Stimulated activated CD8-positive, alpha-beta memory T cell treated with anti-CD3 and anti-CD28 coated beads, Interleukin-12 subunit alpha, Interleukin-12 subunit beta, amount 100 ng/mL, for 24 hours (primary cell): ENCODE measurements around the gene PDCD11.
"Not testable (repeated sequence)": the region's sequence is repeated elsewhere in the genome, so short reads cannot be mapped to it uniquely, and the experiment has no call there.

ENCODE experiments used
- DNase-seq: peaks from one replicate; pipeline ENCODE4 v3.0.0-alpha.2; 2020; ENCODE audit errors: extremely low read depth

Gene PDCD11, protein sequence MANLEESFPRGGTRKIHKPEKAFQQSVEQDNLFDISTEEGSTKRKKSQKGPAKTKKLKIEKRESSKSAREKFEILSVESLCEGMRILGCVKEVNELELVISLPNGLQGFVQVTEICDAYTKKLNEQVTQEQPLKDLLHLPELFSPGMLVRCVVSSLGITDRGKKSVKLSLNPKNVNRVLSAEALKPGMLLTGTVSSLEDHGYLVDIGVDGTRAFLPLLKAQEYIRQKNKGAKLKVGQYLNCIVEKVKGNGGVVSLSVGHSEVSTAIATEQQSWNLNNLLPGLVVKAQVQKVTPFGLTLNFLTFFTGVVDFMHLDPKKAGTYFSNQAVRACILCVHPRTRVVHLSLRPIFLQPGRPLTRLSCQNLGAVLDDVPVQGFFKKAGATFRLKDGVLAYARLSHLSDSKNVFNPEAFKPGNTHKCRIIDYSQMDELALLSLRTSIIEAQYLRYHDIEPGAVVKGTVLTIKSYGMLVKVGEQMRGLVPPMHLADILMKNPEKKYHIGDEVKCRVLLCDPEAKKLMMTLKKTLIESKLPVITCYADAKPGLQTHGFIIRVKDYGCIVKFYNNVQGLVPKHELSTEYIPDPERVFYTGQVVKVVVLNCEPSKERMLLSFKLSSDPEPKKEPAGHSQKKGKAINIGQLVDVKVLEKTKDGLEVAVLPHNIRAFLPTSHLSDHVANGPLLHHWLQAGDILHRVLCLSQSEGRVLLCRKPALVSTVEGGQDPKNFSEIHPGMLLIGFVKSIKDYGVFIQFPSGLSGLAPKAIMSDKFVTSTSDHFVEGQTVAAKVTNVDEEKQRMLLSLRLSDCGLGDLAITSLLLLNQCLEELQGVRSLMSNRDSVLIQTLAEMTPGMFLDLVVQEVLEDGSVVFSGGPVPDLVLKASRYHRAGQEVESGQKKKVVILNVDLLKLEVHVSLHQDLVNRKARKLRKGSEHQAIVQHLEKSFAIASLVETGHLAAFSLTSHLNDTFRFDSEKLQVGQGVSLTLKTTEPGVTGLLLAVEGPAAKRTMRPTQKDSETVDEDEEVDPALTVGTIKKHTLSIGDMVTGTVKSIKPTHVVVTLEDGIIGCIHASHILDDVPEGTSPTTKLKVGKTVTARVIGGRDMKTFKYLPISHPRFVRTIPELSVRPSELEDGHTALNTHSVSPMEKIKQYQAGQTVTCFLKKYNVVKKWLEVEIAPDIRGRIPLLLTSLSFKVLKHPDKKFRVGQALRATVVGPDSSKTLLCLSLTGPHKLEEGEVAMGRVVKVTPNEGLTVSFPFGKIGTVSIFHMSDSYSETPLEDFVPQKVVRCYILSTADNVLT (N-terminal part only)

DNA sequence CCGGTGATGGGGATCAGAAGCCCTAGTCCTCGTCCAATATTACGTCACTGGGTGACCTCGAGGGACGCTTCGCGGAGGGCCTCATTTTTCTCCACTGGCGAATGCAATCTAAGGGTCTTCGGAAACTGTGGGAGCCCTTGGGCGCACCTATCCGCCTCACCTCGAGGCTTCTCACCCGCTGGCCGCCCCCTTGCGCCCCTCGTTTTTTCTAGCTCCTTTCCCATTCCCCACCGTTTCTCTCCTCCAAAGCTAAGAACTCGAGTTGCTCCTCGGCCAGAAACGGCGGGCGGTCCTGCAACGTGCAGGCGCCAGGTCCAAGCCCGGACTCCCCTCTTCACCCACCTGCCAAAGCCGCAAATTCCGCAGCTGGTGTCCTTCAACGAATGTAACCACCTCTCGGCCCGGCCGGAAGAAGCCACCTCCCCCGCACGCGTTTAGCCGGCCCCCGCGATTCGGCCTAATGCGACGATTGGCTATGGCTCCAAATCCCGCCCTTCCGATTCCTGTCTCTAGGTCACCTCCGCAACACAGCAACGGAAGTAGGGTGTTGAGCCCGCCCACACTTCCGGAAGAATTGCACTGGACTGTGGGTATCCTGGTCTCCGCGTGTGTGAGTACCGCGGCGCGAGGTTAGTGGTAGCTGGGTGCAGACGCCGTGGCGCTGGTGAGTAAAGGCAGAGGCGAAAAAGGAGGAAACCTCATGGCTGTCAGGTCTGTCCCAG, at the start of gene PDCD11, which contains the start of gene ATP5MK:
TSS of gene PDCD11 (plus strand) at position 560 of the 722 bp plus-strand sequence. CDS start 1,801 bp downstream, outside the sequence.
TSS of gene ATP5MK (minus strand) at position 409 of the 722 bp plus-strand sequence. CDS start 4,018 bp downstream, outside the sequence.
- peak; percentile 96 for DNase-seq

DNA sequence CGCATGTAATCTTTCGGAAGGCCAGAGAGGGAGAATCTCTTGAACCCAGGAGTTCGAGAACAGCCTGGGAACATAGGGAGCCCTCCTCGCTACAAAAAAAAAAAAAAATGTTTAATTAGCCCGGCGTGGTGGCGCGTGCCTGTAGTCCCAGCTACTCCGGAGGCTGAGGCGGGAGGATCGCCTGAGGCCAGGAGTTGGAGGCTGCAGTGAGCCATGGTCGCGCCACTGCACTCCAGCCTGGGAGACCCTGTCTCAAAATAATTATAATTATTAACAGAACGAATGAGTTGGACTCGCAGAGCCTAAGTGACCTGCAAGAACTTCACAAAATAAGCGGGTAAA, 46.3 kb upstream of the PDCD11 start:
- no peak for DNase-seq

DNA sequence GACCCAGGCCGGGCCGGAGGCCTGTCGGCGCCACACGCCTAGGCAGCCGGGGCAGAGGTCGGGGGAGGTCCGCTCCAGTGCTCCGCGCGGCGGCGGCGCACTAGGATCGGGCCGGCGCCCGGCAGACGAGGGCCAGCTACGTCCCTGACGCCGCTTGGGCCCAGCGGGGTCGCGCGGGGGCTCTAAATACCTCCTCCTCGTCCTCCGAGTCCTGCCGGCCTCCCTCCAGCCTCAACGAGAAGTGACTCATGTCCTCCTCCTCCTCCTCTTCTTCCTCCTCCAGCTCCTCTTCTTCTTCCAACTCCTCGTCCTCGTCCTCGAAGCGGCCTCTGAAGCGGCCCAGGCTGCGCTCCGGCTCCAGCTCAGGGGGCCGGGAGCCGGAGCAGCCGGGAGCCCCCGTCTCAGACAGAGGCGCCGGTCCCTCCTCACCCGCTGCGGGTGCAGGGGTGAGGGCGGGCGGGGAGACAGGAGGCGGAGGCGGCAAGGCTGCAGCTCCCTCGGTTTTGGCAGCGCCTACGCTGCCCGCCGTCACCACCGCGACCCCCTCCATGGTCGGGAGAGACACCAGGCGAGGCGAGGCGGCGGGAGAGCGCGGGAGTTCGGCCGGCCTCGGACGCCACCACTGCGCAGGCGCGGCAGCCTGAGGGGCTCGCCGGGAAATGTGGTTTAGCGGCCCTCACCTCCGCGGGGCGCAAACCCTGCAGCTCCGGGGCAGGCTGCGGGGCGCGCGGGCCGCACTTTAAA, 45.7 kb upstream of the PDCD11 start, which contains the start of gene PCGF6:
TSS of gene PCGF6 (minus strand) at position 624 of the 744 bp plus-strand sequence. CDS start at position 550, 74 bp downstream.
- peak; percentile 31 for DNase-seq

DNA sequence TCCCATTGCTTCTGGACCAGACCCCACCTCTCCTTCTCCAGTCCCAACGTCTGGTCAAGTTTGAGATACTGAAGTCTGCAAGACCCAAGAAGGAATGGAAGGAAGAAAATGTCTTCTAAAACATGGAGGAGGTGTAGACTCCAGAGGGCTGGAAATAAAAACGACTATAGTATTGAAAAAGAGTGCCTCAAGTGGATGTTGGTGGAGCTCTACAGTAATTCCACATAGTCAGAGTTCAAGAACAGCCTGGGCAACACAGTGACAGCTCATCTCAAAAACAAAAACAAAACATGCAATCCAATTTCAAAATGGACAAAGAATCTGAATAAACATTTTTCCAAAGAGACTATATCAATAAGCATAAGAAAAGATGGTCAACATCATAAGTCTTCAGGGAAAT, 43.1 kb upstream of the PDCD11 start:
- DNase-seq = no peak

DNA sequence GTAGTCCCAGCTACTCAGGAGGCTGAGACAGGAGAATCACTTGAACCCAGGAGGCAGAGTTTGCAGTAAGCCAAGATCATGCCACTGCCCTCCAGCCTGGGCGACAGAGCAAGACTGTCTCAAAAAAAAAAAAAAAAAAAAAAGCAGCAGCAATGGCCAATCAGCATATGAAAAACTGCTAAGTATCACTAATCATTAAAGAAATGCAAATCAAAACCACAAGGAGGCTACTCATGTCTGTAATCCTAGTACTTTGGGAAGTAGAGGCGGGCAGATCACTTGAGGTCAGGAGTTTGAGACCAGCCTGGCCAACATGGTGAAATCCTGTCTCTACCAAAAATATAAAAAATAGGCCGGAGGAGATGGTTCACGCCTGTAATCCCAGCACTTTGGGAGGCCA, 41.9 kb upstream of the PDCD11 start:
- DNase-seq = not testable (repeated sequence)

DNA sequence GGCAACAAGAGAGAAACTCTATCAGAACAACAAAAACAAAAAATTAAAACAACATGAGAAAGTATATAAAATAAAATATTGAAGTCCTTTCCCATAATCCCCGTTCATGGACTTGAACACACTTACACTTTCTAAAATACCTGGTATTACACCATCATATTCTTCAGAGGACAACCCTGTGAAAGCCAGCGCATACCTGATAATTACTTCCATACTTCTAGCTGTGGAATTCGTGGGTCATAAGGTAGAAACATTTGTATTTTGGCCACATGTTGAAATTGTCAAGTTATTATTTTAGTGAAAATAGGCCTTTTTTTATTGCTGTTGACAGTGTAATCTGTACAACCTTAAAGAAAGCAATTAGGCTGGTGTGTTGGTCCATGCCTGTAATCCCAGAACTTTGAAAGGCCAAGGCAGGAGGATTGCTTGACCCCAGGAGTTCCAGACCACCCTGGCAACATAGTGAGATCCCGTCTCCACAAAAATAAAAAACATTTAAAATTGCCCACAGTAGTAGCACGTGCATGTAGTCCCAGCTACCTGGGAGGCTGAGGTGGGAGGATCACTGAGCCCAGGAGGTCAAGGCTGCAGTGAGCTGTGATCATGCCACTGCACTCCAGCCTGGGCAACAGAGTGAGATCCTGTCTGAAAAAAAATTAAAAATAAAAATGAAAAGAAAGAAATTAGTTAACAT, 40.4 kb upstream of the PDCD11 start:
- DNase-seq = no peak

DNA sequence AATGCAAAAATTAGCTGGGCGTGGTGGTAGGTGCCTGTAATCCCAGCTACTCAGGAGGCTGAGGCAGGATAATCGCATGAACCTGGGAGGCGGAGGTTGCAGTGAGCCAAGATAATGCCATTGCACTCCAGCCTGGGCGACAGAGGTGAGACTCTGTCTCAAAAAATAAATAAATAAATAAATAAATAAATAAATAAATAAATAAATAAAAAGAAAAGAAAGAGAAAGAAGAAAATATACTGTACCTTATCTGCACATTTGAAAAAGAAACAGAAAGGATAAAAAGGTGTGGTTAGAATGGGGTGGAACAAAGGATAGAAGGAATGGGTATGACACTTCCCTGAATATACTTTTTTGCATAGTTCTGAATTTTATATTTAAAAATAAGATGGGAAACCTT, 36.9 kb upstream of the PDCD11 start:
- not testable (repeated sequence) for DNase-seq

DNA sequence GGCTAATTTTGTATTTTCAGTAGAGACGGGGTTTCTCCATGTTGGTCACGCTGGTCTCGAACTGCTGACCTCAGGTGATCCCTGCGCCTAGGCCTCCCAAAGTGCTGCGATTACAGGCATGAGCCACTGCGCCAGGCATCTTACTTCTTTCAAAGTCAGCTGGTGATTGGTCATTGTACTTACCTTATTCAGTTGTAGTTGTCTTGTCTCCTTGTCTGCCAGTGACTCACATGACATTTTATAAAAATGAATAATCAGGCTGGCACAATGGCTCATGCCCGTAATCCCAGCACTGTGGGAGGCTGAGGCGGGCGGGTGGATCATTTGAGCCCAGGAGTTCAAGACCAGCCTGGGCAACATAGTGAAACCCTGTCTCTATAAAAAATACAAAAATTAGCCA, 35.6 kb upstream of the PDCD11 start:
- not testable (repeated sequence) for DNase-seq

DNA sequence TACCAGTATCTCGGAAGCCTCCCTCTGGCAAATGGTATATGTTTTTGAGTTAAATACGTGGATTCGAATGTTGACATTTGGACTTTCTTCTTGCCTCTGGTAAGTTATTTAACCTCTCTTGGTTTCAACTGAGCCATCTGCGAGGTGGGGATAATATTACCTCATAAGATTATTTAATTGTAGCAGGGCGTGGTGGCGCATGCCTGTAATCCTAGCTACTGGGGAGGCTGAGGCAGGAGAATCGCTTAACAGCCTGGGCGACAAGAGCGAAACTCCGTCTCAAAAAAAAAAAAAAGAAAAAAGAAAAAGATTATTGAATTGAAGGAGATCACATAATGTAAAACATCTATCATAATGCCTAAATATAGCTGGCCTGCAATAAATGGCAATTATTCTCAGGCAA, 29.0 kb upstream of the PDCD11 start:
- DNase-seq = no peak

DNA sequence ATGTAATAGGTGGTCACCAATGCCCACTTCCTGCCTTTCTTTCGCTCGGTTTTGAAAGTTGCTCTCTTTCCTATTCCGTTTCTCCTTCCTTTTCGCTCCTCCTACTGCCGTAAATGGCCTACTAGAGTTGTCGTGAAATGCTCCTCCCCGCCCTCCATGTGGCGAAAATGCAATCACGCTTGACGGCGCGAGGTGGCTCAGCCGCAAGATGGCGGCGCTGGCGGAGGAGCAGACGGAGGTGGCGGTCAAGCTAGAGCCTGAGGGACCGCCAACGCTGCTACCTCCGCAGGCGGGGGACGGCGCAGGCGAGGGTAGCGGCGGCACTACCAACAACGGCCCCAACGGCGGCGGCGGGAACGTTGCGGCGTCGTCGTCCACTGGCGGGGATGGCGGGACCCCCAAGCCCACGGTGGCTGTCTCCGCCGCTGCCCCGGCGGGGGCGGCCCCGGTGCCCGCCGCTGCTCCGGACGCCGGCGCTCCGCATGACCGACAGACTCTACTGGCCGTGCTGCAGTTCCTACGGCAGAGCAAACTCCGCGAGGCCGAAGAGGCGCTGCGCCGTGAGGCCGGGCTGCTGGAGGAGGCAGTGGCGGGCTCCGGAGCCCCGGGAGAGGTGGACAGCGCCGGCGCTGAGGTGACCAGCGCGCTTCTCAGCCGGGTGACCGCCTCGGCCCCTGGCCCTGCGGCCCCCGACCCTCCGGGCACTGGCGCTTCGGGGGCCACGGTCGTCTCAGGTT, 28.5 kb upstream of the PDCD11 start, which contains the start of gene TAF5:
TSS of gene TAF5 (plus strand) at position 195 of the 737 bp plus-strand sequence. CDS start at position 209, 14 bp downstream.
- DNase-seq = peak; percentile 72

DNA sequence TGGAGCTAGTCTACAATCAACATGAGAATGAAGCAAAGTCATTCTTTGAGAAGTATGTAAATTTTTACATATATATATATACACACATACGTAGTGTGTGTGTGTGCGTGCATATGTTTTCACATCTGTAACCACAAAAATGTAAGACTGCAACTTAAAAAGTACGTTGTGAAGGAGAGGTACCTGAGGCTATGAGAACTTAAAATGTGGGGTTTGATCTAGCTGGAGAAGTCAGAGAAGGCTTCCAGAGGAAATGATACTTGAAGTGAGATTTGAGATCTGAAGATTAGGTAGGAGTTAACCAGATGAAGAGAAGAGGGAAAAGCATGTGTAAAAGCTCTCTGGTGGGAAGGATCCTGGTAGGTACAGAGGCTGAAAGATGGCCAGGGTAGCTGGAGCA, 22.9 kb upstream of the PDCD11 start:
- DNase-seq = no peak

DNA sequence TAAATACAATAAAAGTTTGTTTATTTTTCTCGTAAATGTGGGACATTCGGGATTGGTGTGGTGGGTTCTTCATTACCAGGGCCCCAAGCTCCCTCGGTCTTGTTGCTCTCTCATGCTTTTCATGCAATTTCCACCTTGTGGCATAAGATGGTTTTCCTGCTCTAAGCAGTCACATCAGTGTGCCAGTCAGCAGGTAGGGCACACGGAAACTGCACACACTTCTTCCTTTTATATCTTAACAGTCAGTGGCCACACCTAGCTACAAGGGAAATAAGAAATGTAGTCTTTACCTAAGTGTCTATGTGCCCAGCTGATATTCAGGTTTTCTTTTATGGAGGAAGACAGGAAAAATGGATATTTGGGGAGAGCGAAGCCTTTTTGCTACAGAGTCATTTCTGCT, 22.2 kb upstream of the PDCD11 start:
- DNase-seq = no peak

DNA sequence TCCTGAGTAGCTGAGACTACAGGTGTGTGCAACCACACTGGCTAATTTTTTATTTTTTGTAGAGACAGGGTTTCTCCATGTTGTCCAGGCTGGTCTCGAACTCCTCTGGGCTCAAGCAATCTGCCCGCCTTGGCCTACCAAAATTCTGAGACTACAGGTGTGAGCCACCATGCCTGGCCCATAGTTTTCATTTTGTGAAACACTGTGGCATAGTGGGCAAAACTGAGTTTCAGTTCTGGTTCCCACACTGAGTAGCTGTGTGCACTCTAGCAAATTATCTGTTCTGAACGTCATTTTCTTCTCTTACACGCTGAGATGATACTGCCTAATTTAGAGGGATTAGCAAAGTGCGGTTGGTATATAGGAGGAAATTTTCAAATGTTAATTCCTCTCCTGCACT, 13.7 kb upstream of the PDCD11 start:
- no peak for DNase-seq

DNA sequence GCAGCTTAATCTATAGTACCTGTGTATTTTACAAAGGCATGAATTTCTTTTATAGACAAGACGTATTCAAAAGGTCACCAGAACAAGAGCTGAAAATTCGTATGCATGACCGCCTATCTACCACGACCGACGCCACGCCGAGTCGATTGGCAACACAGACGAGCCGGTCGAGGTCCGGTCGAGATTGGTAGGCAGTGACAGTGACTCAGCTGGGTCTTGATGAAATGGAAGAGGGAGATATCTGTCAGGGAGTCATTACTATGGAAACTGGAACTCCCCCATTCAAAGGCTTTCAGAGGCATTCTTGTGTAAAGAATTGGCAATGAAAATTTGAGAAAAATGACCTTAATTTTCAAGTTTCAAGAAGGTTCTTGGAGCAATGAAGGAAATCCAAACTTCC, 2.2 kb upstream of the PDCD11 start:
- DNase-seq = no peak

DNA sequence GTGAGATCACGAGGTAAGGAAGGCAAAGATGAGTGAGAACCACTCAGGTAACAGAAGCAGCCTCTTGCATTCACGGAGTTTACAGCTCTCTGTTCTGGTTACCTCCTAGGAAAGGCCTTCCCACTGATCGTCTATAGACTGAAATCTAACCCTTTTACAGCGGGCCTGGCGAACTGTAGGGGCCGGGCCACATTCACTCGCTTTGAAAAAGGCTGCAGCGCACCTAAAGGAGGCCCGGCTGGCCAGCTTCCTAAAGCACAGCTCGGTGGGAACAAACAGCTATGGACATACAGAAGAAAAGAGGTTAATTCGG, 716 bp upstream of the PDCD11 start:
- DNase-seq = no peak

DNA sequence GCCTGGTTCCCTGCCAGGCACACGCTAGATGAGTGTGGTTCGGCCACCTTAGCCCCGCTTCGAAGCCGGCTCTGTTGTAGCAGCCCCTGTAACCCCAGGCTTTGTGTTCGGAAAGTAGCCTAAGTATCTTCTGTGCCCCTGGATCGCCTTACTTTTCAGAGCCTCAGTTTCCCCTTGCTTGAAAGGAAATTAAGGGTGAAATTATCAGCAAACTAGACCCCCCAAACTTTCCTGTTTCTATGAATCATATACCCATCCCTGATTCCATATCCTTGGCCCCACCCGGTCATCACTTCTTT, 312 bp downstream of the PDCD11 start:
- DNase-seq = no peak

DNA sequence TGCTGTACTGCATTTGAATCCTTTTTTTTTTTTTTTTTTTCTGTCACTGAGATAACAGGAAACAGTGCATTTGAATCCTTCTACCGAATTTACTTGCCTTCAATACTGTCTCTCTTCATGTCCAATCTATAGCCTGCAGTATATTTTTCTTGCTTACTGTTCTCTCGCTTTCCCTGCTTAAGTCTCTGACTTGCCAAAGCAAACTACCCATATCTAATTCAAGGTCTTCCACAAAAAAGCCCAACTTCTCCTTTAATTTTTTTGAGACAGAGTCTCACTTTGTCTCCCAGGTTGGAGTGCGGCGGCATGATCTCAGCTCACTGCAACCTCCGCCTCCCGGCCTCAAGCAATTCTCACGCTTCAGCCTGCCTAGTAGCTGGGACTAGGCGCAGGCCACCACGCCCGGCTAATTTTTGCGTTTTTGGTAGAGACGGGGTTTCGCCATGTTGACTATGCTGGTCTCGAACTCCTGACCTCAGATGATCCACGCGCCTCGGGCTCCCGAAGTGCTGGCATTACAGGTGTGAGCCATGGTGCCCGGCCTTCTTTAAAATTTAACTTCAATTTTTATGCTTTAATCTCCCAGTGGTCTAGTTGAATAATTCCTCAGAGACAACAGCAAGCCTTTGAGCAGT, 882 bp downstream of the PDCD11 start:
- DNase-seq = no peak

DNA sequence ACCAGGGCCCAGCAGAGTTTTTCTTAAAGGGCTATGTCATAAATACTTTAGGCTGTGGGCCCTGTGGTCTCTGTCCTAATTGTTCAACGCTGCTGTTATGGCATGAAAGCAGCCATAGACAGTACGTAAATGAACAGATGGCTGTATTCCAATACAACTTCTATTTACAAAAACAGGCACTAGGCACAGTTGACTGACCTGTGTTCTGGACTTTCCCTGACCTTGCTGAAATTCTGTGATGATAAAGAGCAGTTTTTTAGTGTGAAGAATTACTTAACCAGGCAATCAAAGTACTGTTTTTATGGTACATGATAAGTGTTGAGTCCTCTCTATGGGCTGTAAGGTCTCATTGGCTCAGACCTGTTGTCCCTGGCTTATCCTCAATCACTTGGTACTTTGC, 17.1 kb downstream of the PDCD11 start:
- no peak for DNase-seq

DNA sequence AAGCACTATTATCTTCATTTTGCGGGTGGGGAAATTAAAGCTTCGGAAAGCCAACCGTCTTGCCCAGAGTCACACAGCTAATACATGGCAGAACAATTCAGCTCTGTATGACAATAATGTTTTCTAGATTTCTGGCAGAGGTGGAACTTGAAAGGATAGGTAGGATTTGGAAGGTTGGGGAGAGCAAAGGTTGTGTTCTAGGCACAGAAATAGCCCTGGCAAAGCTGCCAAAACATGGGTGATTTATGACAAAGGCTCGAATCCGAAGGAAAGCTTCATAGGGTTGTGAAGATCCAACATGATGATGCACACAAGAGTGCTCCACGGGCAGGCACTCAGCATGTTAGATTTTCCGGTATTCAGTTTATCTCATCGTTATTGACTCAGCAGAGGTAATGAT, 19.2 kb downstream of the PDCD11 start:
- DNase-seq = no peak
